ENCODE results near the gene PTPRE.

- TF ChIP-seq, protein P1, sequence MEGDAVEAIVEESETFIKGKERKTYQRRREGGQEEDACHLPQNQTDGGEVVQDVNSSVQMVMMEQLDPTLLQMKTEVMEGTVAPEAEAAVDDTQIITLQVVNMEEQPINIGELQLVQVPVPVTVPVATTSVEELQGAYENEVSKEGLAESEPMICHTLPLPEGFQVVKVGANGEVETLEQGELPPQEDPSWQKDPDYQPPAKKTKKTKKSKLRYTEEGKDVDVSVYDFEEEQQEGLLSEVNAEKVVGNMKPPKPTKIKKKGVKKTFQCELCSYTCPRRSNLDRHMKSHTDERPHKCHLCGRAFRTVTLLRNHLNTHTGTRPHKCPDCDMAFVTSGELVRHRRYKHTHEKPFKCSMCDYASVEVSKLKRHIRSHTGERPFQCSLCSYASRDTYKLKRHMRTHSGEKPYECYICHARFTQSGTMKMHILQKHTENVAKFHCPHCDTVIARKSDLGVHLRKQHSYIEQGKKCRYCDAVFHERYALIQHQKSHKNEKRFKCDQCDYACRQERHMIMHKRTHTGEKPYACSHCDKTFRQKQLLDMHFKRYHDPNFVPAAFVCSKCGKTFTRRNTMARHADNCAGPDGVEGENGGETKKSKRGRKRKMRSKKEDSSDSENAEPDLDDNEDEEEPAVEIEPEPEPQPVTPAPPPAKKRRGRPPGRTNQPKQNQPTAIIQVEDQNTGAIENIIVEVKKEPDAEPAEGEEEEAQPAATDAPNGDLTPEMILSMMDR (IDR thresholded peaks at IDR 0.05; ENCODE audit: low read depth, low read length, poor library complexity, severe bottlenecking) = no peak
- no peak for TF ChIP-seq EZH2phosphoT487 (IDR thresholded peaks at IDR 0.05; ENCODE audit: borderline replicate concordance, low read length)
These were observed 133.8 kb downstream of the PTPRE start for GRCh38 chr10:128040681-128041080.
